Left cardiac atrium (tissue), 4 donors: ENCODE measurements around the gene ZNF341. TPM values are rescaled to one million over a fixed set of nuclear protein-coding genes. Genes with fewer than 3 reads are reported as not detected.

ENCODE experiments used
- ATAC-seq, 2 donors: fragments of 200-7000 bp; cut with Tn5 transposase; one replicate each; pipeline ENCODE4 v1.9.1; 2020; ENCODE audit warnings: mild to moderate bottlenecking in 2 of 2, moderate library complexity in 2 of 2
- DNase-seq: peaks from one replicate; pipeline ENCODE4 v3.0.0-alpha.2; 2020
- intact Hi-C, 2 donors: fragments of 100-400 bp; cut with DNase I; formaldehyde crosslinking; loops; one replicate each; pipeline versions ENCODE4 v1.14.1 to v1.15.1; 2022 to 2023
- long read RNA-seq: library from polyadenylated mRNA; unstranded; transcript quantifications from one replicate; pipeline ENCODE4 v2.0.0, GENCODE V29; 2021
- total RNA-seq, 2 donors: library from RNA; stranded (reverse); fragmentation: NEBNext Ultra II Directional; extraction: Animal tissue kit (Norgen Biotek cat#: 25700); gene quantifications; one replicate each; pipeline ENCODE4 v1.2.1, GENCODE V29; 2021
- donor health status: DM: no; HTN: yes; CAD: no.
- donor health status: DM: no; HTN: yes; CAD: no; lungs with severe emphysema.
- donor health status: DM: yes; HTN: yes; CAD: no.
- donor health status: Dilated cardiomyopathy.

The ZNF341 gene
- total RNA-seq: 1 to 10 TPM; 1.1 to 2.0 TPM
- long read RNA-seq, partial matches to known transcripts: 1 of 2 reads
- long read RNA-seq, other reads (novel, unspliced or antisense): 1 of 2 reads

- intact Hi-C loops: loop anchor here in 1 of 2 donors (5.0 kb wide), 1 partner anchor 44 kb away; the partner anchor contains the start of gene E2F1
- DNase-seq: peak; percentile 91
- peak; percentile 86 to 90 for ATAC-seq
Measured at GRCh38 chr20:33731693-33732165, at the start of gene ZNF341. TSS of gene ZNF341 (plus strand) at chr20:33731996. CDS start at chr20:33732022, 26 bp downstream.

GRCh38 chr20:33684533-33685327, 47.1 kb upstream of the ZNF341 start:
- intact Hi-C loops: loop anchor here in 1 of 2 donors (5.0 kb wide), 1 partner anchor 48 kb away; the partner anchor contains the start of gene ZNF341
- ATAC-seq (no peak), DNase-seq (no peak)

- DNase-seq: no peak
- ATAC-seq: no peak
- intact Hi-C loops: loop anchor here in 1 of 2 donors (5.0 kb wide), 1 partner anchor 47 kb away; the partner anchor contains the start of gene ZNF341
Measured at GRCh38 chr20:33685328-33686099, 46.3 kb upstream of the ZNF341 start.

GRCh38 chr20:33686100-33686983, 45.5 kb upstream of the ZNF341 start, which contains the start of gene E2F1:
TSS of gene E2F1 (minus strand) at chr20:33686385. CDS start at chr20:33686264, 121 bp downstream.
- DNase-seq (peak; percentile 97), ATAC-seq (peak; percentile 98 to 99)
- intact Hi-C loops: loop anchor here in 1 of 2 donors (5.0 kb wide), 1 partner anchor 46 kb away; the partner anchor contains the start of gene ZNF341

- no peak for ATAC-seq
- no peak for DNase-seq
- intact Hi-C loops: loop anchor here in 1 of 2 donors (5.0 kb wide), 1 partner anchor 45 kb away; the partner anchor contains the start of gene ZNF341
Measured at GRCh38 chr20:33686984-33687366, 44.8 kb upstream of the ZNF341 start.

- intact Hi-C loops: loop anchor here in 1 of 2 donors (5.0 kb wide), 1 partner anchor 45 kb away; the partner anchor contains the start of gene ZNF341
- DNase-seq (no peak), ATAC-seq (peak in 1 of 2 donors; percentile 26)
Measured at GRCh38 chr20:33687370-33687915, 44.4 kb upstream of the ZNF341 start.

- intact Hi-C loops: loop anchor here in 1 of 2 donors (5.0 kb wide), 1 partner anchor 44 kb away; the partner anchor contains the start of gene ZNF341
- ATAC-seq (no peak), DNase-seq (no peak)
Measured at GRCh38 chr20:33687993-33688937, 43.5 kb upstream of the ZNF341 start.

- ATAC-seq: peak in 1 of 2 donors; percentile 1
- intact Hi-C loops: loop anchor here in 1 of 2 donors (5.0 kb wide), 1 partner anchor 43 kb away; the partner anchor contains the start of gene ZNF341
- no peak for DNase-seq
Measured at GRCh38 chr20:33688938-33689424, 42.8 kb upstream of the ZNF341 start.

GRCh38 chr20:33689493-33689892, 42.3 kb upstream of the ZNF341 start:
- ATAC-seq (no peak), DNase-seq (no peak)
- intact Hi-C loops: loop anchor here in 1 of 2 donors (5.0 kb wide), 1 partner anchor 43 kb away; the partner anchor contains the start of gene ZNF341

- peak in 1 of 2 donors; percentile 9 for ATAC-seq
- intact Hi-C loops: loop anchor here in 1 of 2 donors (5.0 kb wide), 1 partner anchor 42 kb away; the partner anchor contains the start of gene ZNF341
- no peak for DNase-seq
Measured at GRCh38 chr20:33689973-33690372, 41.8 kb upstream of the ZNF341 start.

- ATAC-seq (no peak), DNase-seq (no peak)
- intact Hi-C loops: no loop called here
Measured at GRCh38 chr20:33693289-33693688, 38.5 kb upstream of the ZNF341 start.

- peak; percentile 70 to 71 for ATAC-seq
- intact Hi-C loops: no loop called here
- peak; percentile 61 for DNase-seq
Measured at GRCh38 chr20:33693741-33694638, 37.8 kb upstream of the ZNF341 start.

- ATAC-seq (no peak), DNase-seq (no peak)
- intact Hi-C loops: no loop called here
Measured at GRCh38 chr20:33694639-33695012, 37.2 kb upstream of the ZNF341 start.

GRCh38 chr20:33696448-33696847, 35.3 kb upstream of the ZNF341 start:
- intact Hi-C loops: no loop called here
- ATAC-seq (no peak), DNase-seq (no peak)

- intact Hi-C loops: no loop called here
- DNase-seq (no peak), ATAC-seq (peak; percentile 65 to 73)
Measured at GRCh38 chr20:33697129-33697528, 34.7 kb upstream of the ZNF341 start.
